ENCODE data around the gene ARL15.
A peak's percentile ranks its signal among the peaks of the same experiment; 100 is the strongest.

The ARL15 gene

GRCh38 chr5:54313311-54314270 lies 3.2 kb upstream of the ARL15 start:
- no peak for DNase-seq

GRCh38 chr5:54312499-54312898 lies 2.1 kb upstream of the ARL15 start:
- no peak for DNase-seq

- no peak for DNase-seq
Observed at GRCh38 chr5:54311176-54311677, 854 bp upstream of the ARL15 start.

- peak; percentile 39 for DNase-seq
Observed at GRCh38 chr5:54309691-54310432, 511 bp downstream of the ARL15 start.

GRCh38 chr5:54309276-54309675 lies 1.1 kb downstream of the ARL15 start:
- DNase-seq: no peak

GRCh38 chr5:54307583-54307982 lies 2.8 kb downstream of the ARL15 start:
- DNase-seq: no peak

- DNase-seq: no peak
Observed at GRCh38 chr5:54306893-54307292, 3.5 kb downstream of the ARL15 start.

GRCh38 chr5:54305737-54306136 lies 4.6 kb downstream of the ARL15 start:
- no peak for DNase-seq

- DNase-seq: no peak
Observed at GRCh38 chr5:54304040-54304439, 6.3 kb downstream of the ARL15 start.

- no peak for DNase-seq
Observed at GRCh38 chr5:54302267-54302687, 8.1 kb downstream of the ARL15 start.

GRCh38 chr5:54301849-54302248 lies 8.5 kb downstream of the ARL15 start:
- DNase-seq: no peak

- DNase-seq: no peak
Observed at GRCh38 chr5:54301220-54301619, 9.2 kb downstream of the ARL15 start.

GRCh38 chr5:54298947-54299346 lies 11.4 kb downstream of the ARL15 start:
- DNase-seq: no peak

GRCh38 chr5:54296386-54296785 lies 14.0 kb downstream of the ARL15 start:
- DNase-seq: no peak

- DNase-seq: no peak
Observed at GRCh38 chr5:54295651-54296276, 14.6 kb downstream of the ARL15 start.

- no peak for DNase-seq
Observed at GRCh38 chr5:54294097-54294667, 16.2 kb downstream of the ARL15 start.

- no peak for DNase-seq
Observed at GRCh38 chr5:54292866-54293265, 17.5 kb downstream of the ARL15 start.

- no peak for DNase-seq
Observed at GRCh38 chr5:54291498-54291897, 18.9 kb downstream of the ARL15 start.

- DNase-seq: no peak
Observed at GRCh38 chr5:54289769-54290168, 20.6 kb downstream of the ARL15 start.

- DNase-seq: no peak
Observed at GRCh38 chr5:54288568-54289217, 21.7 kb downstream of the ARL15 start.

- no peak for DNase-seq
Observed at GRCh38 chr5:54285686-54286085, 24.7 kb downstream of the ARL15 start.

- no peak for DNase-seq
Observed at GRCh38 chr5:54284586-54284985, 25.8 kb downstream of the ARL15 start.
